ENCODE results near the gene RCL1. TPM values are rescaled to one million over a fixed set of nuclear protein-coding genes. Genes with fewer than 3 reads are reported as not detected.

Gene RCL1
- total and polyA plus RNA-seq, 2 donors (not counting 1 experiment from before 2014, with no cell fraction given), result 10.5 to 21.7 TPM

- TF ChIP-seq CTCF (IDR thresholded peaks at IDR 0.05), result no peak
- no peak for TF ChIP-seq EZH2 (IDR thresholded peaks at IDR 0.05; ENCODE audit: borderline replicate concordance, insufficient read depth, low read depth, low read length, poor library complexity, severe bottlenecking)
- no peaks in the 10 kb centered on the region for H3K9me3 ChIP-seq (ENCODE audit: control extremely low read depth in 1 of 3, control insufficient read depth in 2 of 3, insufficient read depth in 1 of 3, low read length in 2 of 3)
- CTCF ChIA-PET, result interaction anchor here (0.6 kb wide), 1 partner anchor 1819 kb away, joined by 3 read pairs; no protein-coding TSS in a partner anchor
- ATAC-seq (ENCODE audit: low read depth) (no peak), DNase-seq (no peak)
- H4K20me1 ChIP-seq (ENCODE audit: control insufficient read depth, insufficient read depth, low read length, poor library complexity, severe bottlenecking), result no peaks in the 10 kb centered on the region
- no peak overlapping the region for H2AFZ ChIP-seq (ENCODE audit: insufficient read depth, low read depth, low read length, poor library complexity, severe bottlenecking)
- H3K27ac ChIP-seq (ENCODE audit: low read length in 2 of 2), result no peak overlapping the region
- peaks cover 0 to 4% of the 10 kb centered on the region in 2 donors for H3K4me1 ChIP-seq (ENCODE audit: control insufficient read depth in 2 of 2, insufficient read depth in 2 of 2, low read length in 2 of 2)
- H3K4me3 ChIP-seq (ENCODE audit: control extremely low read depth in 1 of 5, extremely low read depth in 1 of 5, insufficient read depth in 1 of 5, low read depth in 2 of 5, low read length in 4 of 5), result no peak overlapping the region
- Mint-ChIP-seq H3K27me3 (no peaks in the 10 kb centered on the region), H3K9me3 (ENCODE audit: insufficient read depth) (no peaks in the 10 kb centered on the region), H3K4me3 (no peak overlapping the region), H3K27ac (no peak overlapping the region), H3K4me1 (peaks cover 5% of the 10 kb centered on the region)
- H3K9ac ChIP-seq (ENCODE audit: low read length), result no peak overlapping the region
- peaks cover 1 to 17% of the 10 kb centered on the region in 2 experiments for H3K36me3 ChIP-seq (replicated peaks in 1 of 2; ENCODE audit: control extremely low read depth in 1 of 2, control insufficient read depth in 1 of 2, extremely low read depth in 1 of 2, insufficient read depth in 2 of 2, low read length in 1 of 2)
- POLR2A ChIA-PET, result no interaction called here
- H3K4me2 ChIP-seq (replicated peaks; ENCODE audit: low read depth, low read length, poor library complexity, severe bottlenecking), result no peak overlapping the region
- no peaks in the 10 kb centered on the region for H3K79me2 ChIP-seq (ENCODE audit: control insufficient read depth, insufficient read depth, low read length)
- no peaks in the 10 kb centered on the region for H3K27me3 ChIP-seq (replicated peaks in 1 of 4; ENCODE audit: control extremely low read depth in 1 of 4, control insufficient read depth in 3 of 4, insufficient read depth in 4 of 4, low read length in 3 of 4)
- intact Hi-C loops (cut with micrococcal nuclease), result no loop called here
- 60% methylated on average over 2 of the region's 2 CpGs for WGBS (ENCODE audit: insufficient coverage)
Observed at GRCh38 chr9:4860383-4860782, 67.6 kb downstream of the RCL1 start.

- ATAC-seq (ENCODE audit: low read depth) (no peak), DNase-seq (no peak)
- H3K4me2 ChIP-seq (replicated peaks; ENCODE audit: low read depth, low read length, poor library complexity, severe bottlenecking), result no peak overlapping the region
- no peaks in the 10 kb centered on the region for H3K27me3 ChIP-seq (replicated peaks in 1 of 4; ENCODE audit: control extremely low read depth in 1 of 4, control insufficient read depth in 3 of 4, insufficient read depth in 4 of 4, low read length in 3 of 4)
- H2AFZ ChIP-seq (ENCODE audit: insufficient read depth, low read depth, low read length, poor library complexity, severe bottlenecking), result no peak overlapping the region
- no peak overlapping the region for H3K9ac ChIP-seq (ENCODE audit: low read length)
- no peak overlapping the region for H3K27ac ChIP-seq (ENCODE audit: low read length in 2 of 2)
- no peak overlapping the region for H3K4me3 Mint-ChIP-seq
- H3K9me3 Mint-ChIP-seq (ENCODE audit: insufficient read depth), result no peaks in the 10 kb centered on the region
- TF ChIP-seq EZH2 (IDR thresholded peaks at IDR 0.05; ENCODE audit: borderline replicate concordance, insufficient read depth, low read depth, low read length, poor library complexity, severe bottlenecking) (no peak), CTCF (IDR thresholded peaks at IDR 0.05) (no peak)
- ChIA-PET CTCF (no interaction called here), POLR2A (no interaction called here)
- H3K4me1 ChIP-seq (ENCODE audit: control insufficient read depth in 2 of 2, insufficient read depth in 2 of 2, low read length in 2 of 2), result peaks cover 0 to 4% of the 10 kb centered on the region in 2 donors
- peaks cover 5% of the 10 kb centered on the region for H3K4me1 Mint-ChIP-seq
- H3K4me3 ChIP-seq (ENCODE audit: control extremely low read depth in 1 of 5, extremely low read depth in 1 of 5, insufficient read depth in 1 of 5, low read depth in 2 of 5, low read length in 4 of 5), result no peak overlapping the region
- intact Hi-C loops (cut with micrococcal nuclease), result no loop called here
- H3K36me3 ChIP-seq (replicated peaks in 1 of 2; ENCODE audit: control extremely low read depth in 1 of 2, control insufficient read depth in 1 of 2, extremely low read depth in 1 of 2, insufficient read depth in 2 of 2, low read length in 1 of 2), result peaks cover 1 to 17% of the 10 kb centered on the region in 2 experiments
- no peak overlapping the region for H3K27ac Mint-ChIP-seq
- no peaks in the 10 kb centered on the region for H3K9me3 ChIP-seq (ENCODE audit: control extremely low read depth in 1 of 3, control insufficient read depth in 2 of 3, insufficient read depth in 1 of 3, low read length in 2 of 3)
- no peaks in the 10 kb centered on the region for H3K79me2 ChIP-seq (ENCODE audit: control insufficient read depth, insufficient read depth, low read length)
- no peaks in the 10 kb centered on the region for H3K27me3 Mint-ChIP-seq
- WGBS (ENCODE audit: insufficient coverage), result 100% methylated on average over 1 of the region's 2 CpGs
- H4K20me1 ChIP-seq (ENCODE audit: control insufficient read depth, insufficient read depth, low read length, poor library complexity, severe bottlenecking), result no peaks in the 10 kb centered on the region
Observed at GRCh38 chr9:4861145-4861544, 68.4 kb downstream of the RCL1 start.

Measured in B cell (primary cell).